ENCODE results near the gene CEACAM6.

Gene CEACAM6

DNA sequence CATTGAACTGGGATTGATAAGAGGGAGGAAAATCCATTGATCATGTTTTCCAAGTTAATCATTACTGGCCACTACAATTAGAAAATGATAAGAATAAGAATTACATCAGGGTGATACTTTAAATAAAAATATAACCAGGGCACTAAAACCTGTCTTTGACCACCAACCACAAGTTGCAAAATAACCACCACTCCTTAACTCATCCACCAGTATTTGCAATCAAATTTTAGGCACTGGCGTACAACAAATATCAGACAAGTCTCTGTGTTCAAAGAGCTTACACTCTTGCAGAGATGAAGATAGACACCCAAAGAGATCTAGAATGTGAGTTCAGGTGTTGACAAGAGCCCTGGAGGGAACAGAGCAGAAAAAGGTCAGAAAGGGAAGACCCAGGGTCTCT, 41.6 kb downstream of the CEACAM6 start:
- peaks cover 31% of the 10 kb centered on the region for H3K27me3 Mint-ChIP-seq
- peaks cover 8% of the 10 kb centered on the region for H3K4me1 Mint-ChIP-seq (ENCODE audit: low read depth)
- H3K27ac Mint-ChIP-seq, result no peak overlapping the region
- H3K36me3 Mint-ChIP-seq (ENCODE audit: low read depth), result no peaks in the 10 kb centered on the region
- no peak overlapping the region for H3K4me3 Mint-ChIP-seq
- no peaks in the 10 kb centered on the region for H3K9me3 Mint-ChIP-seq

DNA sequence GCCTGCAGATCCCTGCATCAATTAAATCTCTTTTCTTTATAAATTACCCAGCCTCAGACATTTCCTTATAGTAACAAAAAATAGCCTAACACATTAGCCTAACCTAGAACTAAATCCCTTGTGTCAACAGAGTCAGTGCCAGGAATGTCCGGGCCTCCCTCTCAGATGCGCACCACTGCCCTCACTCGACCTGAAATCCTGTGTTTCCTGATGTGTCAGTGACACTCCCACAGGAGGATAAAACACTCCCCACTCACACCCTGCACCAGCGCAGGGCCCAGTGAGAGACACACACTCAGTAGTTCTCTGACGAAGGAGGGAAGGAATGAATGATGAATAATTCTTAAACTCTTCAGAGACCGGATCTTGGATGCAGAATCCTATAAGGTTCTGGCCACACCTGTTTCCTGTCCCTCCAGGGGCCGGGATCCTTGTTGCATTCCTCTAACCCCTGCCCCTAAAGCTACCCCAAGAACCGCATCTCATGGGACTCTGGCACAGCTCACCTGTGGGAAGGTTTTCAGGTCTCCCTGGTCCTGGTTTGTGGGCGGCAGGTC, 44.2 kb downstream of the CEACAM6 start:
- peaks cover 20% of the 10 kb centered on the region for H3K4me1 Mint-ChIP-seq (ENCODE audit: low read depth)
- H3K4me3 Mint-ChIP-seq, result no peak overlapping the region
- no peaks in the 10 kb centered on the region for H3K36me3 Mint-ChIP-seq (ENCODE audit: low read depth)
- H3K27ac Mint-ChIP-seq, result no peak overlapping the region
- H3K9me3 Mint-ChIP-seq, result no peaks in the 10 kb centered on the region
- H3K27me3 Mint-ChIP-seq, result peaks cover 18% of the 10 kb centered on the region

DNA sequence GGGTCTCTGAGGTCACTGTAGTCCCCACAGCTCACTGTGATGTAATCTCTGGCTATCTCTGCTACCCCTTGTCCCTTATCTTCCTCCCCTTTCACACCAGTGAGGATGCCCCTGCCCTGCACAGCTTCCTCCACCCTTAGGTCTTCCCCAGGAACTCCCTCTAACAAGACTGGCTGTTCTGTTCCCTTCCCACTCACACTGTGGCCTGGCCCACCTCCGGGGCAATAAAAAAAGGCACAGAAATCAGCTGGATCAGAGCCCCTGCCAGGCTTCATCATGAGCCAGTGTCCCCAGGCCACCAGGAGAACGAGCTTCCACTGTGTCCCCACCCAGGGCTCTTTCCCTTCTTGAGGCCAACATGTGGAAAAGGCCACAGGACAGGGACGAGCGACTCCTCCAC, 45.7 kb downstream of the CEACAM6 start:
- H3K4me3 Mint-ChIP-seq, result no peak overlapping the region
- H3K27me3 Mint-ChIP-seq, result peaks cover 12% of the 10 kb centered on the region
- no peaks in the 10 kb centered on the region for H3K36me3 Mint-ChIP-seq (ENCODE audit: low read depth)
- no peak overlapping the region for H3K27ac Mint-ChIP-seq
- H3K9me3 Mint-ChIP-seq, result no peaks in the 10 kb centered on the region
- H3K4me1 Mint-ChIP-seq (ENCODE audit: low read depth), result peaks cover 20% of the 10 kb centered on the region

DNA sequence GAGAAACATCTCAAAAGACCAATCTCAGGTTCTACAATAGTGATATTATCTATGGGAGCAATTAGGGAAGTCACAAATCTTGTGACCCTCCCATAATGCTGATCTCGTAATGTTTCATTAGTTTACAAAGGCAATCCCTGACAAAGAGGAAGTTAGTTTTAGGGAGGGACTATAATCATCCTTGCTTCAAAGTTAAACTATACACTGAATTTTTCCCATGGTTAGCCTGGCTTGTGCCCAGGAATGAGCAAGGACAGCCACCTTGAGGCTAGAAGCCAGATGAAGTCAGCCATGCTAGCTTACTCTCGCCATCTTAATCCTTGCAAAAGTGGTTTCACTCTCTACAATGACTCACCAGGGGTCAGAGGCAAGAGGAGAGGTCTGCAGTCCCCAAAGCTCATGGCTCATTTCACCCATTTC, 46.5 kb downstream of the CEACAM6 start:
- H3K4me3 Mint-ChIP-seq, result no peak overlapping the region

DNA sequence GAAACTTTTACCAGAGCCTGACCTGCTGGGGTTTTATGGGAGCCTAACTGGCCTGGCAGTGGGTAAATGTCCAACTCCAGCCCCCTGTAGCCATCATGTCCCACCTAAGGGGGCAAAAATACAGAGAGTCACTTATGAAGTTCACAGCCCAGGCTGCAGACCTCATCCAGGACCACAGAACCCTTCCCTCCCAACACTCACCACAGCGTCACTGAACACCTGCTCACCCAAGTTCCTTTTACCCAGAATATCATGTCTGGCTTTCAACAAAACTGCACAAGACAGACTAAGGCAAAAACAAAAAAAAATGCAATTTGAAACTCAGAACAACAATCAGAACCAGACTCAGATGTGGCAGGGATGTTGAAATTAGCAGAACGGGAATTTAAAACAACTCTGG, 47.4 kb downstream of the CEACAM6 start:
- H3K27ac Mint-ChIP-seq, result no peak overlapping the region
- peaks cover 20% of the 10 kb centered on the region for H3K4me1 Mint-ChIP-seq (ENCODE audit: low read depth)
- no peaks in the 10 kb centered on the region for H3K9me3 Mint-ChIP-seq
- no peaks in the 10 kb centered on the region for H3K36me3 Mint-ChIP-seq (ENCODE audit: low read depth)
- H3K4me3 Mint-ChIP-seq, result no peak overlapping the region
- H3K27me3 Mint-ChIP-seq, result peaks cover 5% of the 10 kb centered on the region

More for the DNA sequence above, 46.5 kb downstream of the CEACAM6 start:
- peaks cover 20% of the 10 kb centered on the region for H3K4me1 Mint-ChIP-seq (ENCODE audit: low read depth)
- H3K27ac Mint-ChIP-seq, result no peak overlapping the region
- H3K9me3 Mint-ChIP-seq, result no peaks in the 10 kb centered on the region
- H3K36me3 Mint-ChIP-seq (ENCODE audit: low read depth), result no peaks in the 10 kb centered on the region
- H3K27me3 Mint-ChIP-seq, result peaks cover 9% of the 10 kb centered on the region

DNA sequence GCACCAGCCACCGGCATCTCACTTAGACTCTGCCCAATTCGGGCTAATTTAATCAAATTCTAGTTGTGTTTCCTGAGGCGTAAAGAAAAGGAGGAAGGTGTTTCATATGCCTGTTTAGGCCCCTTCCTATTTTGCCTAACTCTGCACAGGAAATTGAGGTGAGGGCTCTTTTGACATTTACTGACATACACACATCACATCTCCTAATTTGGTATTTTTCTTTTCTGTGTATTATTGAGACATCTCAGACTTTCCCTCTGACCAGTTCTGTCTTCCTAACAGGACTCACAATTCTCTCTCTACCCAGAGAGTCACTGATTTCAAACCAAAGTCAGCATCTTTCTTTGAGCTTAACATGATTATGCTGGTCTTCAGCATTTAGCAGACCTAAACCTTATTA, 49.0 kb downstream of the CEACAM6 start:
- no peaks in the 10 kb centered on the region for H3K9me3 Mint-ChIP-seq
- H3K4me1 Mint-ChIP-seq (ENCODE audit: low read depth), result peaks cover 20% of the 10 kb centered on the region
- no peak overlapping the region for H3K27ac Mint-ChIP-seq
- no peaks in the 10 kb centered on the region for H3K36me3 Mint-ChIP-seq (ENCODE audit: low read depth)
- peaks cover 5% of the 10 kb centered on the region for H3K27me3 Mint-ChIP-seq
- no peak overlapping the region for H3K4me3 Mint-ChIP-seq

DNA sequence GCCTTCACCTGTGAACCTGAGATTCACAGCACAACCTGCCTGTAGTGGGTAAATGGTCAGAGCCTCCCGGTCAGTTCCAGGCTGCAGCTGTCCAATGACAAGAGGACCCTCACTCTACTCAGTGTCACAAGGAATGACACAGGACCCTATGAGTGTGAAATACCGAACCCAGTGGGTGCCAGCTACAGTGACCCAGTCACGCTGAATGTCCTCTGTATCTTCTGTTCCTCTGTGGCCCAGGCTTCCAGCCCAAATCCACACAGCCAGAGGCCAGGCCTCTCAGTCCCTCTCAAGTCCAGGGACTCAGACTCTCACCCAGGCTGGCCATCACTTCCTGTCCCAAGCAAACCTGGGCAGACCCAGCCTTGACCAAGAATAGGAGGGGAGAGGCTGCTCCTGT, 51.8 kb downstream of the CEACAM6 start:
- Mint-ChIP-seq H3K9me3 (no peaks in the 10 kb centered on the region), H3K27me3 (peaks cover 8% of the 10 kb centered on the region), H3K36me3 (ENCODE audit: low read depth) (no peaks in the 10 kb centered on the region), H3K27ac (no peak overlapping the region), H3K4me1 (ENCODE audit: low read depth) (peaks cover 10% of the 10 kb centered on the region), H3K4me3 (no peak overlapping the region)

DNA sequence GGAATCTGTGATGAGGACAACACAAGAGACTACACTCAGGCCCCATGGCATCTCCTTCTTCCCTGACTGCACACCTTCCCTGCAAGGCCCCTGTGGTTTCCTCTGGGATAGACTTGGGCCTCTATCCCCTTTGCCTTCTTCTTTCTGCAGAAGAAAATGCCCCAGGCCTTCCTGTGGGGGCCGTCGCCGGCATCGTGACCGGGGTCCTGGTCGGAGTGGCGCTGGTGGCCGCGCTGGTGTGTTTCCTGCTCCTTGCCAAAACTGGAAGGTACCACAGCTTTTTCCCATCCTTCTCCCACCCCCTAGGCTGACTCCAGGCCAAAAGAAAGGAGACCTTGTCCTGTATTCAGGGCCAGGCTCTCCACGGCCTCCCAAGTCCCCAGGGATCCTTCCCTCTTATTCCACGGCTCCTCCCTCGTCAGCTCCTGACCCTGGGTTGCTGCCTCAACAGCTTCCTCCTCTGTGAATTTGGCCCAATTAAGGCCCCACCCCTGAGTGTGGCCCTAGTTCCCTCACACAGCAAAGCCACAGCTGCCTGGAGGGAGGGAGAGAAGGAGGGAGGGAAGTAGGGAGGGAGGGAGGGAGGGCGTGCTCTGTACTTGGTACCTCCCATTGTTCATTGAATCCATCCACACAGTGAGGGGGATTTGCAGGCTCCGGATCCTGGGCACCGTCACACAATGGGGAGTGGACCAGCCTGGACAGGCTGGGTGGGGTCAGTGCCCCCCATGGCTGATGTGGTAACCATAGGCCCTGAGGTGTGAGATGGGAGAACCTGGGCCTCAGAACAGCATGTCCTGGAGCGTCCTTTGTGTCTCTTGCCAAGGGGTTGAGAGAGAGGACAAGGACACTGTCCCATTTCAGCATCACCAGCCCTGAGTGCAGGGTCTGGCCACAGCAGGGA, 53.6 kb downstream of the CEACAM6 start:
- H3K9me3 Mint-ChIP-seq, result no peaks in the 10 kb centered on the region
- H3K4me1 Mint-ChIP-seq (ENCODE audit: low read depth), result no peaks in the 10 kb centered on the region
- peaks cover 3% of the 10 kb centered on the region for H3K27me3 Mint-ChIP-seq
- H3K4me3 Mint-ChIP-seq, result no peak overlapping the region
- H3K36me3 Mint-ChIP-seq (ENCODE audit: low read depth), result no peaks in the 10 kb centered on the region
- no peak overlapping the region for H3K27ac Mint-ChIP-seq

DNA sequence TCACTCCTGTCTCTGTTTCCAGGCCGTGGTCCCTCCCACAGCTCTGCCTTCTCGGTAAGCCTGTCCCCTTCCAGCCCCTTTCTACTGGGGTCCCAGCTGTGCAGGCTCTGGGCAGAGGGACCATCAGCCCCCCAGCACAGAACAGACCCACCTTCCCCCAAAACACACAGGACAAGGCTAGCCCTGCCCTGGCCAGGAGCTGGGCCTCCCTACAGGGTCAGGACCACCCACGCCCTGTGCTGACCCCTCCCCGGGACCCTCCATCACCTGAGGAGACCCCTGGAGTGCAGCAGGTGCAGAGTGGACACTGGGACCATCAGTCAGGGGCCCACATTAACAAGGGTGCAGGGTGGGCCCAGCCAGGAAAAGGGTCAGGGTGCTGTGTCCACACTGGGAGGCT, 55.0 kb downstream of the CEACAM6 start:
- H3K27me3 Mint-ChIP-seq, result peaks cover 3% of the 10 kb centered on the region
- no peak overlapping the region for H3K4me3 Mint-ChIP-seq
- H3K36me3 Mint-ChIP-seq (ENCODE audit: low read depth), result no peaks in the 10 kb centered on the region
- H3K9me3 Mint-ChIP-seq, result no peaks in the 10 kb centered on the region
- H3K27ac Mint-ChIP-seq, result no peak overlapping the region
- H3K4me1 Mint-ChIP-seq (ENCODE audit: low read depth), result peaks cover 6% of the 10 kb centered on the region

DNA sequence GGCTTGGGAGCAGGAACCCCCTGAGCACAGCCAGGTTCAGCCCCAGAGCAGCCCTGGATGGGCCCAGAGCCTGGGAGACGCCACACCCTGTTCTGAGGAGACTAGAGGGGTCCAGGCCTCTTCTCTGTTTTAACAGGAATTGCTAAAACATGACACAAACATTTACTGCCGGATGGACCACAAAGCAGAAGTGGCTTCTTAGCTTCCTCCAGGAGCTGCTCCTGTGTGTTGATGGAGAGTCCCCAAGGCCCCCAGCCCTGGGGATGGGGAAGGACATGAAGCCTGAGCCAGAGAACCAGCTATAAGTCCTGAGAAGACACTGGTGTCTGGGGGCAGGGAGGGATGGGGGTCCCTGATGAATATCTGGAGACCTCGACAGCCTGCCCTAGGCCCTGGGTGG, 55.7 kb downstream of the CEACAM6 start:
- Mint-ChIP-seq H3K4me1 (ENCODE audit: low read depth) (peaks cover 6% of the 10 kb centered on the region), H3K27ac (no peak overlapping the region), H3K27me3 (peaks cover 3% of the 10 kb centered on the region), H3K36me3 (ENCODE audit: low read depth) (no peaks in the 10 kb centered on the region), H3K4me3 (no peak overlapping the region), H3K9me3 (no peaks in the 10 kb centered on the region)

DNA sequence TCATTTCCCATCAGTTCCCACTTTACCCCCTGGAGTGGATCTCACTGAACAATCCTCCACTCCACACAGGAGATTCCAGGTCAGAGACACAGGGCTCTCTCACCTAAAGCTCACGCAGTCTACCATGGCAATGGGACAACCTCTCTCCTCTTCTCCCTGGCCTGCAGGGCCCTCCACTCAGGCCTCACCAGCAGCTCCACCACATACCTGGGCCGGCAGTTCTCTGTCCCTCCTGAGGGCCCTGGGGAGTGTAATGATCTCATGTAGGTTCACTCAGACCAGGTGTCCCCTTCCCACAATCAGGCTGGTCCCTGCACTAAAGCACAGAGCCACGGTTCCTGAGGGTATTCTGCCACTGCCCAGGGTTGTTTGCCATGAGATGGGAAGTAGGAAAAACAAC, 56.7 kb downstream of the CEACAM6 start:
- Mint-ChIP-seq H3K4me3 (no peak overlapping the region), H3K27ac (no peak overlapping the region), H3K36me3 (ENCODE audit: low read depth) (no peaks in the 10 kb centered on the region), H3K4me1 (ENCODE audit: low read depth) (peaks cover 6% of the 10 kb centered on the region), H3K9me3 (no peaks in the 10 kb centered on the region), H3K27me3 (peaks cover 3% of the 10 kb centered on the region)

DNA sequence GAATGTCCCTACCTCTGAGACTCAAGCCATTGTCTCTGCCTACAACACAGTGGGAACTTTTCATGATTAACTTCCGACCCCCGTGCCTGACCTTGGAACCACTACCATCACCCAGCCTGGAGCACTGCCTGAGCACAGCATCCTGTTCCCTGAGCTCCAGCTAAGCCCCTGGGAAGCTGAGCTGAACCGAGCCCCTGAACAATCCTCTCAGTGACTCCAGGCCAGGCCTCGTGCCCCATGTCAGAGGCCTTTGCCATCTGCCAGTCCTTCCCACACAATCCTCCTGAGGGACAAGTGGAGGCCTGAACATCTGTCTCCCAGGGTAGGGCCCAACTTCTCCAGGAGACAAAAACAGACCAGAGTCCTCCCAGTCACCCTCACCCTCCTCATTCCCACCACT, 58.6 kb downstream of the CEACAM6 start:
- Mint-ChIP-seq H3K36me3 (ENCODE audit: low read depth) (no peaks in the 10 kb centered on the region), H3K27ac (no peak overlapping the region), H3K9me3 (no peaks in the 10 kb centered on the region), H3K4me3 (no peak overlapping the region), H3K4me1 (ENCODE audit: low read depth) (peaks cover 6% of the 10 kb centered on the region), H3K27me3 (peaks cover 3% of the 10 kb centered on the region)

DNA sequence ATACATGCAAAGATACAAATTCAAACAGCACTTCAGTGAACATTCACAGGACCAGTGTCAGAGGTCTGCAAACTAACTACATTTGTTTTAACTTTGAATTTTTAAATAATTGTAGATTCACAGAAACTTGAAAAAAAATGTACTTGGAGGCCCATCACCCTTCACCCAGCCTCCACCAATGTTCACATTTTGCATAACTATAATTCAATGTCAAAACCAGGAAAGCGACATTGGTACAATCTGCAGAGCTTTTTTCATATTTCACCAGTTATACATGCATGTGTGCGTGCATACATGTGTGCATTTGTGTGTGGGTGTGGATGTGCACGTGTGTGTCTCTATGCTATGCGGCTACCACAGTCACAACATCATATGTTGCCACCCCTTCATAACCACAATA, 60.0 kb downstream of the CEACAM6 start:
- peaks cover 6% of the 10 kb centered on the region for H3K4me1 Mint-ChIP-seq (ENCODE audit: low read depth)
- no peak overlapping the region for H3K4me3 Mint-ChIP-seq
- H3K27me3 Mint-ChIP-seq, result no peaks in the 10 kb centered on the region
- H3K27ac Mint-ChIP-seq, result no peak overlapping the region
- no peaks in the 10 kb centered on the region for H3K36me3 Mint-ChIP-seq (ENCODE audit: low read depth)
- no peaks in the 10 kb centered on the region for H3K9me3 Mint-ChIP-seq

DNA sequence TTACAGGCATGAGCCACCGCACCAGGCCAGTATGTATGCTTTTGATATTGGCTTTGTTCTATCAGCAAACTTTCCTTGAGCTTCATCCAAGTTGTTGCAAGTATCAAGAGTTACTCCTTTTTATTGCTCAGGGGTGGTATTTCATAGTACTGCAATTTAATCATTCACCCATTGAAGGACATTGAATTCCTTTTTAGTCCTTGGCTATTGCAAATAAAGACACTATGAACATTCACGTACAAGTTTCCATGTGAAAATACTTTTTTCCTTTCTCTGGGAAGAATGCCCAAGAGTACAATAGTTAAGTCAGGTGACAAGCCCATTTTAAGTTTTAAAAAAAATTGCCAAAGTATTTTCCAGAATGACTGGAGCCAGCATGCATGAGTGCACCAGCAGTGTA, 61.4 kb downstream of the CEACAM6 start:
- H3K27ac Mint-ChIP-seq, result no peak overlapping the region
- H3K4me3 Mint-ChIP-seq, result no peak overlapping the region
- peaks cover 10% of the 10 kb centered on the region for H3K27me3 Mint-ChIP-seq
- peaks cover 6% of the 10 kb centered on the region for H3K4me1 Mint-ChIP-seq (ENCODE audit: low read depth)
- H3K9me3 Mint-ChIP-seq, result no peaks in the 10 kb centered on the region
- no peaks in the 10 kb centered on the region for H3K36me3 Mint-ChIP-seq (ENCODE audit: low read depth)

DNA sequence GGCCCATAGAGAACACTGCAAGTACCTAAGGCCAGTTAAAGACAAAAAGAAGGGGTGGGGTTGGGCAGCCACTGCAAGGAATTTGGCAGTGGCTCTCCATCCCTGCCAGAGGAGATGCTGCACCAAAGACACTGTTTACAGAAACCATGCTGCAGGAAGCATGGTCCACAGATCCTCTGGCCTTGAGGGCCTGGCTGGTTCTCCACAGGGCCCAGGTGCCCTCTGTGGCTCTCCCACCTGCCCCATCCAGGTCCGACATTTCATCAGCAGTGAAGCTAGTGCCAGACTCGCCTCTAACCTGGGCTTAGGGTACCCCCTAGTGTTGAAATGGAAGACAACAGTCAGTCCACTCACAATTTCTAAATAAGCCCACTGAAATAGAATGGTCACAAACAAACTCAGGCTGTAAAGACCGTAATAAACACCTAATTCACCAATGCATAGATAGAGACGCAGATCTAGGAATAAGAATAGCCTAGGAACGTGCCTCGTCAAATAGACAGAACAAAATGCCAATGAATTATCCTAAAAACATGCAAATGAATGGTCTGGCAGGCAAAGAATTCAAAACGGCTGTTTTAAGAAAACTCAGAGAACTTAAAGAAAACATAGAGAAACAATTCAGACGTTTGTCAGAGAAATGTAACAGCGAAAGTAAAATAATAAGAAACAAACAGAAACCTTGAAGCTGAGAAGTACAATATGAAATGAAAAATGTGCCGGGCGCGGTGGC, 65.8 kb downstream of the CEACAM6 start:
- Mint-ChIP-seq H3K36me3 (ENCODE audit: low read depth) (no peaks in the 10 kb centered on the region), H3K27ac (no peak overlapping the region), H3K4me1 (ENCODE audit: low read depth) (no peaks in the 10 kb centered on the region), H3K4me3 (no peak overlapping the region), H3K27me3 (peaks cover 27% of the 10 kb centered on the region), H3K9me3 (no peaks in the 10 kb centered on the region)
